Liver (tissue), 9 donors: ENCODE measurements around the gene ZNF710. TPM values are rescaled to one million over a fixed set of nuclear protein-coding genes. Genes with fewer than 3 reads are reported as not detected.

Source experiments
- DNase-seq: peaks from one replicate; pipeline ENCODE4 v3.0.0-alpha.2; 2017; ENCODE audit warnings: low spot score
- H3K27ac ChIP-seq, 2 donors: one replicate each; pipeline ENCODE4 v1.7.0; 2013; ENCODE audit warnings: inconsistent platforms in 2 of 2, low read length in 2 of 2, control low read depth in 1 of 2, low read depth in 1 of 2, mild to moderate bottlenecking in 1 of 2
- H3K27me3 ChIP-seq, 4 donors: one replicate each; pipeline versions ENCODE4 v1.6.1 to v1.7.0; 2013; ENCODE audit warnings: low read length in 3 of 4, inconsistent platforms in 1 of 4, mild to moderate bottlenecking in 1 of 4, moderate library complexity in 1 of 4; ENCODE audit not compliant: control insufficient read depth in 4 of 4, insufficient read depth in 4 of 4
- H3K36me3 ChIP-seq, 4 donors: one replicate each; pipeline versions ENCODE4 v1.6.1 to v1.7.0; 2013; ENCODE audit warnings: low read length in 3 of 4, mild to moderate bottlenecking in 3 of 4, low read depth in 1 of 4, moderate library complexity in 1 of 4; ENCODE audit not compliant: control insufficient read depth in 4 of 4, insufficient read depth in 3 of 4
- H3K4me1 ChIP-seq, 4 donors: one replicate each; pipeline versions ENCODE4 v1.6.1 to v1.7.0; 2013; ENCODE audit warnings: low read length in 3 of 4, mild to moderate bottlenecking in 3 of 4, moderate library complexity in 1 of 4; ENCODE audit not compliant: control insufficient read depth in 4 of 4, insufficient read depth in 4 of 4
- H3K4me3 ChIP-seq, 3 donors: one replicate each; pipeline versions ENCODE4 v1.6.1 to v1.7.0; 2013; ENCODE audit warnings: low read length in 3 of 3, control low read depth in 1 of 3, low read depth in 1 of 3, mild to moderate bottlenecking in 1 of 3
- H3K9ac ChIP-seq, 2 donors: one replicate each; pipeline ENCODE4 v1.7.0; 2013; ENCODE audit warnings: low read length in 2 of 2, mild to moderate bottlenecking in 2 of 2, moderate library complexity in 2 of 2, control low read depth in 1 of 2, low read depth in 1 of 2
- H3K9me3 ChIP-seq, 4 donors: one replicate each; pipeline versions ENCODE4 v1.6.1 to v1.7.0; 2013; ENCODE audit warnings: low read length in 3 of 4; ENCODE audit not compliant: control insufficient read depth in 4 of 4
- ATF3 ChIP-seq: IDR thresholded peaks from 2 replicates; pipeline ENCODE4 v1.6.1; 2016; ENCODE audit warnings: antibody characterized with exemption
- EGR1 ChIP-seq, 2 donors: IDR thresholded peaks; 2 replicates each; pipeline ENCODE4 v1.6.1; 2016 to 2018; ENCODE audit warnings: antibody characterized with exemption in 2 of 2, low read depth in 2 of 2
- FOXA1 ChIP-seq: IDR thresholded peaks from 2 replicates; pipeline ENCODE4 v1.6.1; 2016; ENCODE audit warnings: antibody characterized with exemption
- FOXA2 ChIP-seq: IDR thresholded peaks from 2 replicates; pipeline ENCODE4 v1.6.1; 2016; ENCODE audit warnings: antibody characterized with exemption
- GABPA ChIP-seq, 2 donors: IDR thresholded peaks in 1 of 2; conservative IDR thresholded peaks in 1 of 2; 2 replicates each; pipeline ENCODE4 v1.6.1; 2016; ENCODE audit warnings: antibody characterized with exemption in 2 of 2, mild to moderate bottlenecking in 1 of 2, moderate library complexity in 1 of 2
- HNF4A ChIP-seq, 2 donors: conservative IDR thresholded peaks; 2 replicates each; pipeline ENCODE4 v1.6.1; 2016; ENCODE audit warnings: antibody characterized with exemption in 2 of 2, mild to moderate bottlenecking in 2 of 2
- HNF4G ChIP-seq: IDR thresholded peaks from 2 replicates; pipeline ENCODE4 v1.6.1; 2016; ENCODE audit warnings: antibody characterized with exemption
- JUND ChIP-seq, 2 donors: IDR thresholded peaks; 2 replicates each; pipeline ENCODE4 v1.6.1; 2016; ENCODE audit warnings: antibody characterized with exemption in 2 of 2
- NR2F2 ChIP-seq: IDR thresholded peaks from 2 replicates; pipeline ENCODE4 v1.6.1; 2016; ENCODE audit warnings: antibody characterized with exemption
- RAD21 ChIP-seq, 2 donors: IDR thresholded peaks; 2 replicates each; pipeline ENCODE4 v1.6.1; 2016; ENCODE audit warnings: antibody characterized with exemption in 2 of 2, mild to moderate bottlenecking in 2 of 2
- REST ChIP-seq: IDR thresholded peaks from 2 replicates; pipeline ENCODE4 v1.6.1; 2016; ENCODE audit warnings: antibody characterized with exemption, mild to moderate bottlenecking
- RXRA ChIP-seq, 2 donors: IDR thresholded peaks; 2 replicates each; pipeline ENCODE4 v1.6.1; 2017 to 2018; ENCODE audit warnings: antibody characterized with exemption in 2 of 2, mild to moderate bottlenecking in 1 of 2
- SP1 ChIP-seq: IDR thresholded peaks from 2 replicates; pipeline ENCODE4 v1.6.1; 2018; ENCODE audit warnings: antibody characterized with exemption, mild to moderate bottlenecking
- TAF1 ChIP-seq: conservative IDR thresholded peaks from 2 replicates; pipeline ENCODE4 v1.6.1; 2016; ENCODE audit warnings: antibody characterized with exemption, mild to moderate bottlenecking
- YY1 ChIP-seq: IDR thresholded peaks from 2 replicates; pipeline ENCODE4 v1.6.1; 2016; ENCODE audit warnings: antibody characterized with exemption, mild to moderate bottlenecking
- WGBS: extraction: QIAGEN DNeasy Blood & Tissue Kit; methylation state at CpG from one replicate; pipeline ENCODE4 v1.1.7; 2013; 5-methylcytosine and 5-hydroxymethylcytosine counted together
- polyA plus RNA-seq, 2 donors: library from polyadenylated mRNA; stranded (reverse) in 1 of 2; unstranded in 1 of 2; fragments of 200-250 nt in 1 of 2; fragments of >200 nt in 1 of 2; fragmentation: Nextera tagmentation in 1 of 2; extraction: Ambion mirVana in 1 of 2; gene quantifications; one replicate each; pipeline versions ENCODE4 v1.2.1 to v1.2.3, GENCODE V29; 2013 to 2015
- total RNA-seq, 2 donors: library from RNA; depleted of rRNA; stranded (reverse); fragments of >200 nt; gene quantifications; one replicate each; pipeline ENCODE4 v1.2.3, GENCODE V29; 2014
- TF ChIP-seq, protein P1 (sequence below): fragments of 150-350 bp; IDR thresholded peaks from 2 replicates; pipeline ENCODE4 v1.5.1; 2017; ENCODE audit warnings: improper control_type of control experiment, low read depth, low read length; ENCODE audit not compliant: missing input control
- TF ChIP-seq, protein P2 (sequence below): IDR thresholded peaks from 2 replicates; pipeline ENCODE4 v1.6.1; 2016; ENCODE audit warnings: antibody characterized with exemption
- TF ChIP-seq, protein P3 (sequence below): IDR thresholded peaks from 2 replicates; pipeline ENCODE4 v1.6.1; 2016; ENCODE audit warnings: antibody characterized with exemption
- donor health status: healthy.
- donor health status: healthy.
- donor health status: healthy.
- donor health status: healthy.
- donor health status: healthy.

ZNF710 gene
- total and polyA plus RNA-seq, 4 donors: 1.9 to 15.3 (median 5.4) TPM

DNA sequence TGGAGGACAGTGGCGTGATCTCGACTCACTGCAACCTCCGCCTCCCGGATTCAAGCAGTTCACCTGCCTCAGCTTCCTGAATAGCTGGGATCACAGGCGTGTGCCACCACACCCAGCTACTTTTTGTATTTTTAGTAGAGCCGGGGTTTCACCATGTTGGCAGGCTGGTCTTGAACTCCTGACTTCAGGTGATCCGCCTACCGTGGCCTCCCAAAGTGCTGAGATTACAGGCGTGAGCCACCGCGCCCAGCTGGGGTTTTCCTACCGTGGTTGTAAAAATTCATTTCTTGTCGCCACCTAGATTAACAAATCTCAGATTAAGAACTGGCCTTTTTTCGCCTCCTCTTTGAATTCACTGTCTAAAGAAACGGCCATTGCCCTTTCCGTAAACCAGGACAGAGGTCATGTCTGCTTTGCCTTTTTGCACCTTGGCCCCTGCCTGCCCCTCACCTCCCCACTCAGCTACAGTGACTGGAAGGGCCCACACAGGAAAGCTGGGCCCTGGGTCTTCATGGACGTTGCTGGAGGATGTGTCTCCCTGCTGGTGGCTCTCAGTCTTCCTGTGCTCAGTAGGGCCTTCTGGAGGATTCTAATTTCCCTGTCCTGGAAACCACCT, 17.2 kb downstream of the ZNF710 start:
- Histone ChIP-seq H3K36me3 (no peaks in the 10 kb centered on the region), H3K9ac (no peak overlapping the region), H3K4me3 (no peak overlapping the region), H3K27me3 (no peaks in the 10 kb centered on the region), H3K9me3 (no peaks in the 10 kb centered on the region), H3K4me1 (peaks cover 3 to 30% (median 10%) of the 10 kb centered on the region in 4 donors), H3K27ac (peak overlapping the region; percentile 51 to 64)
- 59% methylated on average over 17 of the region's 17 CpGs for WGBS
- TF ChIP-seq RAD21 (IDR thresholded peaks at IDR 0.05): peak in 1 of 2 donors; percentile 35
- TF ChIP-seq, protein P1, sequence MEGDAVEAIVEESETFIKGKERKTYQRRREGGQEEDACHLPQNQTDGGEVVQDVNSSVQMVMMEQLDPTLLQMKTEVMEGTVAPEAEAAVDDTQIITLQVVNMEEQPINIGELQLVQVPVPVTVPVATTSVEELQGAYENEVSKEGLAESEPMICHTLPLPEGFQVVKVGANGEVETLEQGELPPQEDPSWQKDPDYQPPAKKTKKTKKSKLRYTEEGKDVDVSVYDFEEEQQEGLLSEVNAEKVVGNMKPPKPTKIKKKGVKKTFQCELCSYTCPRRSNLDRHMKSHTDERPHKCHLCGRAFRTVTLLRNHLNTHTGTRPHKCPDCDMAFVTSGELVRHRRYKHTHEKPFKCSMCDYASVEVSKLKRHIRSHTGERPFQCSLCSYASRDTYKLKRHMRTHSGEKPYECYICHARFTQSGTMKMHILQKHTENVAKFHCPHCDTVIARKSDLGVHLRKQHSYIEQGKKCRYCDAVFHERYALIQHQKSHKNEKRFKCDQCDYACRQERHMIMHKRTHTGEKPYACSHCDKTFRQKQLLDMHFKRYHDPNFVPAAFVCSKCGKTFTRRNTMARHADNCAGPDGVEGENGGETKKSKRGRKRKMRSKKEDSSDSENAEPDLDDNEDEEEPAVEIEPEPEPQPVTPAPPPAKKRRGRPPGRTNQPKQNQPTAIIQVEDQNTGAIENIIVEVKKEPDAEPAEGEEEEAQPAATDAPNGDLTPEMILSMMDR: no peak
- TF ChIP-seq FOXA1: no peak
- TF ChIP-seq EGR1 (IDR thresholded peaks at IDR 0.05; ENCODE audit: low read depth in 2 of 2): no peak
- TF ChIP-seq, protein P2, sequence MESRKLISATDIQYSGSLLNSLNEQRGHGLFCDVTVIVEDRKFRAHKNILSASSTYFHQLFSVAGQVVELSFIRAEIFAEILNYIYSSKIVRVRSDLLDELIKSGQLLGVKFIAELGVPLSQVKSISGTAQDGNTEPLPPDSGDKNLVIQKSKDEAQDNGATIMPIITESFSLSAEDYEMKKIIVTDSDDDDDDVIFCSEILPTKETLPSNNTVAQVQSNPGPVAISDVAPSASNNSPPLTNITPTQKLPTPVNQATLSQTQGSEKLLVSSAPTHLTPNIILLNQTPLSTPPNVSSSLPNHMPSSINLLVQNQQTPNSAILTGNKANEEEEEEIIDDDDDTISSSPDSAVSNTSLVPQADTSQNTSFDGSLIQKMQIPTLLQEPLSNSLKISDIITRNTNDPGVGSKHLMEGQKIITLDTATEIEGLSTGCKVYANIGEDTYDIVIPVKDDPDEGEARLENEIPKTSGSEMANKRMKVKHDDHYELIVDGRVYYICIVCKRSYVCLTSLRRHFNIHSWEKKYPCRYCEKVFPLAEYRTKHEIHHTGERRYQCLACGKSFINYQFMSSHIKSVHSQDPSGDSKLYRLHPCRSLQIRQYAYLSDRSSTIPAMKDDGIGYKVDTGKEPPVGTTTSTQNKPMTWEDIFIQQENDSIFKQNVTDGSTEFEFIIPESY: no peak
- no peak for TF ChIP-seq TAF1
- peak; percentile 92 to 93 for TF ChIP-seq RXRA (IDR thresholded peaks at IDR 0.05)
- peak; percentile 92 for TF ChIP-seq SP1
- no peak for TF ChIP-seq FOXA2
- peak; percentile 68 for TF ChIP-seq HNF4G
- no peak for TF ChIP-seq GABPA (IDR thresholded peaks at IDR 0.05 in 1 of 2, conservative IDR thresholded peaks at IDR 0.05 in 1 of 2)
- TF ChIP-seq, protein P3, sequence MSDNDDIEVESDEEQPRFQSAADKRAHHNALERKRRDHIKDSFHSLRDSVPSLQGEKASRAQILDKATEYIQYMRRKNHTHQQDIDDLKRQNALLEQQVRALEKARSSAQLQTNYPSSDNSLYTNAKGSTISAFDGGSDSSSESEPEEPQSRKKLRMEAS: no peak
- no peak for TF ChIP-seq REST
- TF ChIP-seq NR2F2: peak; percentile 21
- no peak for TF ChIP-seq ATF3
- TF ChIP-seq YY1: peak; percentile 73
- no peak for TF ChIP-seq JUND (IDR thresholded peaks at IDR 0.05)
- peak; percentile 87 to 90 for TF ChIP-seq HNF4A (conservative IDR thresholded peaks at IDR 0.05)
- DNase-seq: no peak
